Stimulated activated CD4-positive, alpha-beta T cell treated with anti-CD3 and anti-CD28 coated beads, TNF-alpha, amount 100 ng/mL, for 48 hours (primary cell): ENCODE data around the gene DHRS9.

ENCODE experiments used
- DNase-seq, 3 donors: peaks; one replicate each; pipeline ENCODE4 v3.0.0-alpha.2; 2020; ENCODE audit warnings: low read depth in 3 of 3

The DHRS9 gene

GRCh38 chr2:169065864-169066517 lies 3.4 kb upstream of the DHRS9 start:
- no peak for DNase-seq

GRCh38 chr2:169066897-169067296 lies 2.5 kb upstream of the DHRS9 start:
- DNase-seq = no peak

- DNase-seq = no peak
Measured at GRCh38 chr2:169069833-169070232, 470 bp downstream of the DHRS9 start.

GRCh38 chr2:169071455-169071854 lies 2.1 kb downstream of the DHRS9 start:
- no peak for DNase-seq

GRCh38 chr2:169072163-169072925 lies 3.0 kb downstream of the DHRS9 start:
- DNase-seq = no peak

- DNase-seq = no peak
Measured at GRCh38 chr2:169073211-169073962, 4.0 kb downstream of the DHRS9 start.

GRCh38 chr2:169073963-169074751 lies 4.8 kb downstream of the DHRS9 start:
- DNase-seq = no peak

- DNase-seq = no peak
Measured at GRCh38 chr2:169077674-169078240, 8.4 kb downstream of the DHRS9 start.

- no peak for DNase-seq
Measured at GRCh38 chr2:169080250-169081069, 11.1 kb downstream of the DHRS9 start.

GRCh38 chr2:169081551-169081950 lies 12.2 kb downstream of the DHRS9 start:
- no peak for DNase-seq

- DNase-seq = no peak
Measured at GRCh38 chr2:169082995-169083394, 13.6 kb downstream of the DHRS9 start.

GRCh38 chr2:169086893-169087467 lies 17.6 kb downstream of the DHRS9 start:
- DNase-seq = no peak

GRCh38 chr2:169087757-169088379 lies 18.5 kb downstream of the DHRS9 start:
- DNase-seq = no peak

- no peak for DNase-seq
Measured at GRCh38 chr2:169089182-169089581, 19.8 kb downstream of the DHRS9 start.

GRCh38 chr2:169090133-169090820 lies 20.9 kb downstream of the DHRS9 start:
- DNase-seq = no peak

GRCh38 chr2:169091256-169091655 lies 21.9 kb downstream of the DHRS9 start:
- no peak for DNase-seq

- DNase-seq = no peak
Measured at GRCh38 chr2:169091761-169092519, 22.6 kb downstream of the DHRS9 start.

GRCh38 chr2:169093535-169093934 lies 24.2 kb downstream of the DHRS9 start:
- no peak for DNase-seq
